EH (cell line): ENCODE measurements around the gene LARP6.
"Not testable (repeated sequence)": the region's sequence is repeated elsewhere in the genome, so short reads cannot be mapped to it uniquely, and the experiment has no call there.

Source experiments
- DNase-seq: peaks from one replicate; pipeline ENCODE4 v3.0.0-alpha.2; 2015; ENCODE audit warnings: low read depth

The LARP6 gene

DNA sequence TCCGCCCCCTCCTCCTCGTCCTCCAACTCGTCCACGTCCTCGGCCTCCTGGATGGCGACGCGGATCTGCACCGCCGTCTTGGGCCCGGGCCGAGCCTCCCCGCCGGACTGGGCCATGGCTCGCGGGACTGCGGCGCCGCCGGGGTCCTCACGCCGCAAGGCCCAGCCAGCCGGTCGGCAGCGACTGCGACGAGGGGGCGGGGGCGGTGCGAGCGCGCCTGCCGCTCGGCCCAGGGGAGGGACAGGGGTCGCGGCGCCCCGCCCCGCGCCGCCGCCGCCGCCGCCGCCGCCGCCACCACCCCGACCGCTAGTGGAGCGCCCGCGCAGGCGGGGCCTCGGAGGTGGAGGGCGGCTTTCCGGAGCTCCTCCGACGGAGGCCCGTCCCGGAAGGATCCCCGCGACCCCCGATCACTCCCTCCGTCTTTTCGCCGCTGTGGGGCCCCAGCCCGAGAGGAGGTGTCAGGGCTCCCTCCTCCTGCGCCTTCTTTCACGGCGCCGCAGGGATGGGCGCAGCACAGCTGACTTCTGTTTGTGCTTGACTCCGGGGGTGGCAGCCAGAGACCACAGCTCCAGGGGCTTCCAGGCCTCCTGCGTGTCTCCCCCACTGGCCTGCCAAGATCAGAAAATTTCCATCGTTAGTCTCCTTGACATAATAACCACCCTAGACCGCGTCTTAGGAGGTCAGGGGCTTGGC is at the start of gene LARP6:
Gene LARP6, minus strand, starts transcription at position 185 of the 693 bp plus-strand sequence. Its CDS starts 69 bp downstream, at position 116.
- peak; percentile 72 for DNase-seq

DNA sequence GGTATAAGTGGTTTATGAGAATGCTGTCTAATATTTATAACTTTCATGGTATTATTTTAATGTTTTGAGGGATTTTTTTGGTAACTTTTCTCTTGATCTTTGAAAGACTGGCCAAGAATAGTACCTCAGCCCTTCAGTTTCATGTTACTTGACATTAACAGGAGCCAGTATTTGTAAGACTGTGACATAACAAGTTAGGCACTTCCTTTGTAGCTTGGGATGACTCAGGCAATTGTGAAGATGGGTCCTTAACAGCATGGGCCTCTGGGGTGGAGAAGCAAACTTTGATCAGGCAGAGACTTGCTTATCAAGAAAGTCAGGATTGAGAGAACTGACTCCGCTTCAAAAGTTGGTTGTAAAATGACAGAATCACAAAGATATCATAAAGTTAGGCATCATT is 48.1 kb upstream of the LARP6 start:
- peak; percentile 92 for DNase-seq

DNA sequence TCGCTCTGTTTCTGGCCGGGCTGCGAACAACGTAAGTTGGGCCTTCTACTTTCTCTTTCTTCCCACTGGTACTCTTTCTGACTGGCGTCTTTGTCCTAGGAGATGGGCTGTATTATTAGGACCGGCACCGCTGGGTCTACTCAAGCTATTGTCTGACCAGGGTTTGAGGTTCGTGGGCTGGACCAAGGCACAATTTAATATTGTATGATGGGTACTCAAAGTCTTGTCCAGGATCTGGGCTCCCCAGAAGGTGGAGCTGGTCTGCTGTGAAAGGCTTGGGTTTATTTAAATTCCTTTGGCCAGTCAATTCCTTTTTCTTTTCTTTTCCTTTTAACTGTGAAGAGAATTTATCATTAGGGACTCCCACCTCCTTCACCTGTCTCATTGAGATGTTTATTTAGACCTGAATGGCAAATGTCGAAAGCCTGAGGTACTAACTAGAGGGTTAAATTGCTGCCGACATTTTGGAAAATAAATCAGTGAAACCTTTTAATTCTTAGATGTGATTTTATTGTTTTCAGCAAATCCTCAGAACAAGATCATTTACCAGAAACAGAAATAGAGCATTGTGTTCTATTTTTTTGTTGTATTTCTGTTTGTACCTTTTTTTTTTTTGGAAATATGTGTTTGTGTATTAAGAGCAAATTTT is 39.1 kb upstream of the LARP6 start:
- peak; percentile 81 for DNase-seq

DNA sequence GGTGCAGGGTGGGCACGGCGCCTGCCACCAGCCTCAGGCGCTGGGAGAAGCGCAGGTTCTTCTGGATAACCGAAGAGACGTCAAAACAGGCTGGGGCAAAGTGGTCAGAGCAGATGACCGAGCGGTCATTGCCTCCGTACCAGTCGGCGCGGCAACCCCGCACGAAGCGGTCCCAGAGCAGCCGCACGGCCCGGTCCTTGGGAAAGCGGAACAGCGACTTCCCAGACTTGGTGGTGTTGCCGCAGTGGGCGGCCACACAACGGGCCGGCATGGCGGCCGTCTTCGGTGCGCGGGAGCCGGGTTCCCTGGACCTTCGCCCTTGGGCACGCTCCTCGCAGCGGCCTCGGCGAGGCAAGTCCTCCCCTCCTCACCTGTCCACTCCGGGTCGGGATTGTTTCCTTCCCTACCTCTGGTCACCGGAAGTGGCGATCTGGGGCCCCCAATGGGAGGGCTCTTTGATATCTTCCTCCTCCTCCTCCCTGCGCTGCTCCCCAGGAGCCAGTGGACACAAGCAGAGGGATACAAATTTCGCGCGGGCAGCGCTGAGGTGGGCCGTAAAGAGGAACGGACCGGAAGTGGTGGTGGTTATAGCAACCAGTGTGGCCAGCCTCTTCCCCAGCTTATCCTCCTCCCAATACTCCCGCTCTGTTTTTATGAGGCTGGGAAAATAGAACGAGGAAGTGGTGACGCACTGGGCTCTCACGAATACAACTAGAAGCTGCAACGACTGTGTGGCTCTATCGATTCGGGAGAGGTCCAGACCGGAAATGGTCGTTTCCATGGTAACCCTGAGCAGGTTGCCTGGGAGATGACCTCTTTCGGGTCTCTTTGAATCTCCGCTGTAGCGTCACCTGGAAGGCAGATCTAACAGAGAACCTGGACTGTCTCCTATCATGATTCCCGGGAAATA is 38.3 kb upstream of the LARP6 start, which contains the start of the genes LRRC49 and THAP10:
Gene LRRC49, plus strand, starts transcription at position 825 of the 910 bp plus-strand sequence. Its CDS starts 69 bp downstream, at position 894.
Gene THAP10, minus strand, starts transcription at position 432 of the 910 bp plus-strand sequence. Its CDS starts 161 bp downstream, at position 271.
- DNase-seq: peak; percentile 99

DNA sequence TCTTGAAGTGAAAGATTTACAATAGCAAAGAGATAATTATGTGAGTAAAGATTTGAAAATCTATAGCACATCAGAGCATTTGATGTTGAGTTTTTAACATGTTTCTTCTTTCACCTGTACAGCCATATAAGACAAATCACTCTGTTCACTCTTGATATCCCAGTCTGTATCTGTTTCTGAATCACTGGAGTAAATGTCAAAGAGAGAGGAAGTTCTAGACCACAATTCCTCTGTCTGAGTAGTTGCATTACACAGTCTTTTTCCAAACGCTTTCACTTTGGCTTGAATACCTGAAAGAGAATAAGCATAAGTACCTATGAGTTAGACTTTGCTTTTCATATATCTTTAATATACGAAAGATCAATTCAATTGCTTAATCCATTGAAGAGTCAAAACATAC is 28.4 kb upstream of the LARP6 start:
- no peak for DNase-seq

DNA sequence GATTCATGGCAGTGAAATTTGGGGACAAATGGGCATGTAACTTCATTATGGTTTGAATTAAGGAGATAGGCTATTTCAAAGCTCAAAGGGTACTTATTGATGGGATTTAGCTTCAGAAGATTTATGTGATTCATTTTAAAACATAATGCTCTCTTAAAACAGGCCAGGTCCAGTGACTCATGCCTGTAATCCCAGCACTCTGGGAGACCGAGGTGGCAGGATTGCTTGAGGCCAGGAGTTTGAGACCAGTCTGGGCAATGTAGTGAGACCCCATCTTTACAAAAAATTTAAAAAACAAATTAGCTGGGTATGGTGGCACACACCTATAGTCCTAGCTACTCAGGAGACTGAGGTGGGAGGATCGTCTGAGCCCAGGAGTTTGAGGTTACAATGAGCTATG is 26.8 kb upstream of the LARP6 start:
- DNase-seq: no peak

DNA sequence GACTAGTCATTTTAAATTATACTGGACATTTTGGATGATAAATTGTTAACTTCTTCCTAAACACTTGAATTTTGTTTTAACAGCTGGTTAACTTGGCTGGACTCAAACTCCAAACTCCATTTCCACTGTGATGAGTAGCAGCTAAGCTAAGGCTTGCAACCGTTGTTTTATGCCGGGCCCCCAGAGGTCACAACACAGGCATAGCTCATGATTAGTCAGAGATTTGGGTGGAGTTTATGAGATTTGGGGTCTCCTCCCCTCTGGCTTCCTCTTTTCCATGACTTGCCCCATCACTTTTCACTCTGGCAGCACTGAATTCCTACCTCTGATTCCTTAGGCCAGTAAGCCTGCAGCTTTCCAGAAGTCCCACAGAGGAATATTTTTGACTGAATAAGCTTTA is 25.4 kb upstream of the LARP6 start:
- peak; percentile 82 for DNase-seq

DNA sequence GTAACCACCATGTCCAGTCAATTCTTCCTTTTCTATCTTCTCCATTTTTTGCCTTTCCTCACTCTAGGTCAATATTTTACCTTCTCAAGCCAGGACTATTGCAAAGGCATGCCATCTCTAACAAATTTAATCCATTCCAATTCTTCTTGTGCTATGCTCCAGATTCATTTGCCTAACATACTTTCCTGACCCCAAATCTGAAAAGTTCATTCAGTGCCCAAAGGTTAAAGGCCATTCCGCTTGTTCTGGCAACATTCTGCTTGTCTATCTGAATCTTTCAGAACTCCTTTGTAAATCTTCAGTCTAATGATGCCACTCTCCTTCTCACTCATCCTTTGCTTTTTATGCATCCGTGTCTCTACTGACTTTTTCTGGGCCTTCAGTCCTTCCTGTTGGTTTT is 22.7 kb upstream of the LARP6 start:
- no peak for DNase-seq

DNA sequence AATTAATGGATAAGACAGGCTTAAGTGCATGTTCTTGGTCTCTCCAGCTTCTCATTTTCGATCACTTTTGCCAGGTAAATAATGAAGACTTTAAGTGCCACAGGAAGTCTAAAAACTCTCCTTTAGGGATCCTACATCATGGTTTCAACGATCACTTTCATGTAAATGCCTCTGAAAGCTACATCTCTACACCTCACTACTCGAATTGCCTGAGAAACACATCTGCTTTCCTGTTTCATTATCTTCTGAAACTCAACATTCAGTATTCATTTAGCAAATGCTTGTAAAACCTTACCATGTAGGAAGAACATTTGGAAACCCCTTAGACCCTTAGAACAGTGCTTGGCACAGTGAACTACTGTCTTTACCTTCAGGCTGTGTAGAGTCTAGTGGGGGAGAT is 22.1 kb upstream of the LARP6 start:
- no peak for DNase-seq

DNA sequence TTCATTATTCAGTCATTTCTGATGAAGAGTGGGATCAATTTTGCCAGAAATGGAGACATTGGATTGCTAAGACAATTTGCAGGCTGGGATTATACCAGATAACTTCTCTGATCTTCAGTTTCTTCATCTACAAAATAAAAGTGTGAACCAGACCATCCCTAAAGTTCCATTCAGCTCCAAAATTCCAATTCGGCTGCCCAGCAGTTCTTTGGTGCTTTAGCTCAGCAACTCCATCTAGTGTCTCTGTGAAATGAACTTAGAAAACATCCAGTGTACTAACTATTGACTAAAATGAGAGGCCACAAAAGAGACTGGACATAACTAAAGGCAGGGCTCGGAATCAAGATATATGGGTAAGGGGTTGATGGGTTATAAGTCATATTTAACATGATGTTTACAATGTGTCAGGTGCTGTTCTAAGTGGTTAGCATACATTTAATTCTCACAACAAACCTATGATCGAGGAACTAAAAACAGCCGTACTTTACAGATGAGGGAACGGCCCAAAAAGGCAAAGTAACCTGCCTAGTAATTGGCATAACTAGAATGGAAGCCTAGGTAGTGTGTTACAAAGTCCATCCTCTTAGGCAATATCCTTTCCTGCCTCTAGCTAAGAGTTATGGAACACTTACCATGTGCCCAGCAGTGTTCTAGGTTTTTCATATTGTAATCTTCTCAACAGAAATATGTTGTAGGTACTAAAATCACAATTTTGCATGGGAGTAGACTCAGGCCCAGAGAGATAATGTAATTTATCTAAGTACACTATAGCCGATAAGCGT is 21.2 kb upstream of the LARP6 start:
- peak; percentile 64 for DNase-seq

DNA sequence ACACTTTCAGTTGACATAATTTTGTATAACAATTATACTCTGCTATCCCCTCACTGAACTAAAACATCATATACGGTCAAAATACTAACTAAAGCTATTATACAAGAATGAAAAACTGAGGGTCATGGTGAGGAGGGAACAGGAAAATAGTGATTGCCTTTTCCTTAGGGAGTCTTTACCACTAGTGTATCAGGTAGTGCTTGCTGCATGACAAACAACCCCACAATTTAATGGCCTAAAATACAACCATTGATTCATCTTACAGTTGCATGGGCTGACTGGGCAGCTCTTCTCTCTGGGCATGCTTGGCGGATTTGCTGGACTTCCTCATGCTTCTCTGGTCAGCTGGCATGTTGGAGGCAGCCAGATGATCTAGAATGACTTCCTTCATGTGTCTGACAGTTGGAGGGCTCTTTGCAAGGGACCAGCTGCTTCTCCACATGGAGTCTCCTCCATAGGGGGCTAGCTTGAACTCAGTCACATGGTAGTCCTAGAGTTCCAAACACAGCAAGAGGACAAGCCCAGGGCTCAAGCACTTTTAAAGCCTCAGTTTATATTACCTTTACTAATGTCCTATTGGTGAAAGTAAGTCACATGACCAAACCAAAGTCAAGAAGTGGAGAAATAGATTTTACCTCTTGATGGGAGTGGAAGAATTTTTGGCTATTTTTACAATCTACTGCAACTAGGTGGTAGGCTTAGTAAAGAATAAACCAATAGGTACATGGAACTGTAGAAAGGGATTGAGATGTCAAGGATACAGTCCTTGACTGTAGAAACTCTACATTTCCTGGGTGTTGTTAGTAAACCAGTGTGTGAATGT is 19.5 kb upstream of the LARP6 start:
- no peak for DNase-seq

DNA sequence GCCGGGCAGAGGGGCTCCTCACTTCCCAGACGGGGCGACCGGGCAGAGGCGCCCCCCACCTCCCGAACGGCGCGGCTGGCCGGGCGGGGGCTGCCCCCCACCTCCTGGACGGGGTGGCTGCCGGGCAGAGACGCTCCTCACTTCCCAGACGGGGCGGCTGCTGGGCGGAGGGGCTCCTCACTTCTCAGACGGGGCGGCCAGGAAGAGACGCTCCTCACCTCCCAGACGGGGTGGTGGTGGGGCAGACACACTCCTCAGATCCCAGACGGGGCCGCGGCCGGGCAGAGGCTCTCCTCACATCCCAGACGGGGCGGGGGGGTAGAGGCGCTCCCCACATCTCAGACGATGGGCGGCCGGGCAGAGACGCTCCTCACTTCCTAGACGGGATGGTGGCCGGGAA is 17.5 kb upstream of the LARP6 start:
- DNase-seq: not testable (repeated sequence)

DNA sequence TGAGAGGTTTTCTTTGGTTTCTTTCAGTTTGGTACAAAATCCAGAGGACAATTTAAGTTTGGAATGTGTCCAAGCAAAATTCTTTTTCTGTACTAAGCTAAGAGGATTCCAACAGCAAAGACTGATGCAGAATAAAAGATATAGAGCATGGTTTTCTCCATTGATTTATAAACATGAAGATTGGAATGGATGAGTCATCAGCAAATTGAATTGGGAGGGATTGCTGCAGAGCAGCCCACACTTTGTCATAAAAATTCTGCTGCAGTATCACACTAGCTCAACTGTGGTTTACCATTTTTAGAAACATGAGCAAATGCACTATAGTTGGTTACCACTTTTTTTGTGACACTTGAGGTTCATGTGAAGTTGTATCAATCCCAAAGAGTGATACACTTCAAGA is 16.1 kb upstream of the LARP6 start:
- peak; percentile 89 for DNase-seq

DNA sequence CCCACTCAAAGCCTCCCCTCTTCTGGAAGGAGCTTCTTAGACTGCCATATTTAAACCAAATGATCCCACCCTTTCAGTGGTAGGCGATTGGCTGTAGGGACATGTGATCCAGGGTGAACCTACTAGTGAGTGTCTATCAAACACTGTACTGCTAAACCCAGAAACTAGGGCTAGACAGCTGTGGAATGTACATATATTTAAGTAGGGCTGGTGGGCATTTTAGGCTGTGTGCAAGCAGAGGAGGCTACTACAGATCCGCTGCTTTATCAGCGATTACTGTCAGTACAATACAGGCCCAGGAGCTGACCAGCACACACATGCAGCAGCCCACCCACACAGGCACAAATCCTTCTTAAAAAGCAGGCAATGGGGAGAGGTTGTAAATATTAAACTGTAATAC is 15.4 kb upstream of the LARP6 start:
- DNase-seq: no peak

DNA sequence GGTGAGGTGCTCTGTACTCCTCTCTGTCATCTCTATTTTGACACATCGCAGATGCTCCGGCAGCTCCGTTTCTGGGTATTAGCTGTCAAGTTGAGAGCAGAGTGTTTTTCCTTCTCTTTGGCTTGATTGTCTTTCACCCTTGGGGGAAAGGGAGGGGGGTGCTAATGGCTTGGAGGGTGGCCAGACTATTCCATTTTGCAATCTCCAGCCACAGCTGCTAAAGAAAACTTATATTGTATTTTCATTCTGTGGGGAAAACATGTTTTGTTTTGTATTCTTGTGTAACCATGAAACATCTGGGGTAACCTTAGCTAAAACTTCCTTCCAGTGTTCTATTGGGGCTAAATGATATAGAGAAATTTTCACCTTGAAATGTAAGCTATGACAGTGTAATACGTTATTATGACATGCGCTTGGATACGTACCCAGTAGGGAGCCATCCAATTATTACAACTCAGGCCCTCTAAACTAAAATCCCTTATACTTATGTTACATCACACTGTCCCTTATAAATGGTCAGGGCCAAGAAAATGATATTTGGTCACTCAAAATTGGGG is 14.0 kb upstream of the LARP6 start:
- DNase-seq: peak; percentile 66

DNA sequence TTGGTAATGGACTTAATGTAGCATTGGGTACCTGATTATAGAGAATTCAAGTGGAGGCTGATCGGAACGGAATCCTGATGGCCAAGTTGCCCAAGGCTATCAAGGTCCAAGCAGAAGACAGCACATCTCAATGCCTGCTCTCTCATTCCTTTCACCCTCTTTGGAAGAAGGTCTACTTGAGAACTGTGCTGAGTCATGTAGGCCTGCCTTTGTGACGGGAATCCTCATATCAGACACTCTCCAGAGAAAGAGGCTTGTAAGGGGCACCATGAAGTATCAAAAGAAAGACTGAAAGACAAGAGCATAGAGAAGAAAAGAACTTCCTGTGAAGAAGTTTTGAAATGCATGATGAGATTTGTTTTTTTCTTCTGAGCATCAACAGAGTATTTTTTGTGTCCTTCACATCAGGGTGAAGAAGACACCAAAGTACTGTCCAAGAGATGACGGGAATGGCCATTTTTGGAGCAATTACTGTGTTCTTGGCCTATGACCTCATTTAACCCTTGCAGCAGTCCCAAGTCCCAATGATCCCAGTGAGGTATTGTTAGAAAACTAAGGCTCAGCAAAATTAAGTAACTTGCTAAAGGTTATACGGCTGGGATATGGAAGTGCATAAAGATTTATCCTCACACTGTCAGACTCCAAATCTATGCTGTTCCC is 13.2 kb upstream of the LARP6 start:
- DNase-seq: peak; percentile 30

DNA sequence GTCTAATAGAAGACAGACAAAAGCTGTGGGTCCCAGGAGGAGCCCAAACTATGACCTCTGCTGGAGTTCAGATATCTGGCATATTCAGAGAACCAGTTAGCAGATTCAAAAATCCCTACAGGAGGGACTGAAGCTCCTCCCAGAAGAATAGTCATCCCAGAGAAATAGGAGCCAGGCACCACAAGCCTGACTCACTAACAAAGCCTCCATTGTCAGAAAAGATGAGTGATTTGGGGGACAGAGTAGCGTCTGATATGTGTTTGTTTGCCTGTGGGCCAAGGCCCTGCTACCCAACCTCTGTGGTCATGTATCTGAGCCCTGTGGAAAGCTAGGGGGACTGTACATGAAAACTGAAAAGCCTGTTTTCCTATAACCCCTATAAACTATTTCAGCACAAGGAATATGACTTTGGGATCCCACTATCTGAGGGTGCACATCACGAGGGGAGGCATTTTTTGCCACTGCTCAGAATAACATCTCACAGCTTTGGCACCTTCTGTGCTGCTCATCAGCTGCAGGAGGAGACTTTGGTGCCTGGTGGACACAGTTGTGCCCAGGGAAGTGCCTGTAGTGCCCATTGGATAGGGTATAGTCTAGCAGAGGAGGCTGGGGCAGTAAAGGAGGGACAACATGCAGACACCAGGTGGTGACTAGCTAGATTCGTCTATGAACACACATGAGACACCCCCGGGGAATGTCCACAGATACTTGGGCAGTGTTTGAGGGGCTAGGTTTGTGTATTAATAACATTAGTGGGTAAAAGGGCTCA is 9.7 kb upstream of the LARP6 start:
- DNase-seq: peak; percentile 88

DNA sequence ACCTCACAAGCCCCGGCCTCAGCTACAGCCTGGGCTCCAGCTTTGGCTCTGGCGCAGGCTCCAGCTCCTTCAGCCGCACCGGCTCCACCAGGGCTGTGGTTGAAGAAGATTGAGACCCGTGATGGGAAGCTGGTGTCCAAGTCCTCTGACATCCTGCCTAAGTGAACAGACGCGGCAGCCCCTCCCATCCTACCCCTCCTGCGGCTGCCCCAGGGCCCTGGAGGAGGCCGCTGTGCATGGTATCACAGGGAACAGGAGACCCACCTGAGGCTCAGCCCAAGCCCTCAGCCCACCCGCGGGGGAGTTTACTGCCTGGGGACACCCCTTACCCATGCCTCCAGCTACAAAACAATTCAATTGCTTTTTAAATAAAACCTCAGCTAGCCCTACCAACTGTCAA is 6.0 kb upstream of the LARP6 start:
- DNase-seq: no peak

DNA sequence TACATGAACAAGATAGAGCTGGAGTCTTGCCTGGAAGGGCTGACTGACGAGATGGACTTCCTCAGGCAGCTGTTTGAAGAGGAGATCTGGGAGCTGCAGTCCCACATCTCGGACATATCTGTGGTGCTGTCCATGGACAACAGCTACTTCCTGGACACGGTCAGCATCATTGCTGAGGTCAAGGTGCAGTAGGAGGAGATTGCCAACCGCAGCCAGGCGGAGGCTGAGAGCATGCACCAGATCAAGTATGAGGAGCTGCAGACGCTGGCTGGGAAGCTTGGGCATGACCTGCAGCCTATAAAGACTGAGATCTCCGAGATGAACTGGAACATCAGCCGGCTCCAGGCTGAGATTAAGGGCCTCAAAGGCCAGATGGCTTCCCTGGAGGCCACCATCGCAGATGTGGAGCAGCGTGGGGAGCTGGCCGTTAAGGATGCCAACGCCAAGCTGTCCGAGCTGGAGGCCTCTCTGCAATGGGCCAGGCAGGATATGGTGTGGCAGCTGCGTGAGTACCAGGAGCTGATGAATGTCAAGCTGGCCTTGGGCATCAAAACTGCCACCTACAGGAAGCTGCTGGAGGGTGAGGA is 5.5 kb upstream of the LARP6 start:
- DNase-seq: no peak
